A549 (cell line): ENCODE measurements around the gene IPO9. TPM values are rescaled to one million over a fixed set of nuclear protein-coding genes. Genes with fewer than 3 reads are reported as not detected.

ENCODE experiments used
- ATAC-seq, 2 experiments: fragments of 200-7000 bp in 1 of 2; fragments of >200 bp in 1 of 2; cut with Nextera tagmentation in 1 of 2; cut with Tn5 transposase in 1 of 2; 3 replicates each; pipeline versions ENCODE4 v1.8.0 to v1.9.1; 2018 to 2020; ENCODE audit warnings: mild to moderate bottlenecking in 1 of 2, moderate library complexity in 1 of 2
- CTCF ChIA-PET: fragments of 300-600 bp; sonication (Branson Sonifier 250); formaldehyde crosslinking; extraction: SDS; loops from one replicate; lab custom pipeline; 2021; ENCODE audit warnings: antibody characterized with exemption, inconsistent platforms; lab: Yijun Ruan, JAX
- POLR2A ChIA-PET: fragments of 350-600 bp; formaldehyde crosslinking; extraction: SDS; loops from one replicate; lab custom pipeline; 2021; ENCODE audit warnings: antibody characterized with exemption, inconsistent platforms; lab: Yijun Ruan, JAX
- DNase-seq, 2 experiments: peaks; one replicate each; pipeline versions ENCODE4 v3.0.0 to v3.0.0-alpha.2; 2011 to 2016; ENCODE audit warnings: low read depth in 1 of 2, low spot score in 1 of 2
- FAIRE-seq: peaks from 2 replicates; lab custom pipeline; 2011; peaks lifted over from hg19 to GRCh38; lab: Jason Lieb, UNC
- H3K27ac ChIP-seq, 2 experiments: fragments of >200 bp; sonication (Bioruptor Twin); formaldehyde crosslinking; 3 replicates each; pipeline ENCODE4 v1.5.1; 2016 to 2017
- H3K4me1 ChIP-seq: fragments of >200 bp; sonication (Bioruptor Twin); formaldehyde crosslinking; 3 replicates; pipeline ENCODE4 v1.6.1; 2016
- H3K4me2 ChIP-seq: fragments of >200 bp; sonication (Bioruptor Twin); formaldehyde crosslinking; 3 replicates; pipeline ENCODE4 v1.6.1; 2016
- H3K4me3 ChIP-seq: fragments of >200 bp; sonication (Bioruptor Twin); formaldehyde crosslinking; 3 replicates; pipeline ENCODE4 v1.5.1; 2016
- H3K9me3 ChIP-seq: fragments of >200 bp; sonication (Bioruptor Twin); formaldehyde crosslinking; 3 replicates; pipeline ENCODE4 v1.6.1; 2016
- BHLHE40 ChIP-seq: IDR thresholded peaks from 2 replicates; pipeline ENCODE4 v1.6.1; 2012; ENCODE audit warnings: low read depth, low read length, inconsistent platforms
- CEBPB ChIP-seq, 2 experiments: fragments of >200 bp in 1 of 2; sonication (Bioruptor Twin) in 1 of 2; formaldehyde crosslinking in 1 of 2; IDR thresholded peaks; 2 replicates each; pipeline ENCODE4 v1.6.1; 2012 to 2016
- EP300 ChIP-seq, 2 experiments: fragments of >200 bp; sonication (Bioruptor Twin); formaldehyde crosslinking; IDR thresholded peaks; 2 replicates in 1 of 2; 3 replicates in 1 of 2; pipeline ENCODE4 v1.6.1; 2016 to 2017
- FOSB ChIP-seq: fragments of 250-450 bp; sonication (Bioruptor Pico); IDR thresholded peaks from 2 replicates; pipeline ENCODE4 v1.5.0; 2020; ENCODE audit warnings: mild to moderate bottlenecking, moderate library complexity
- FOXS1 ChIP-seq: fragments of 250-450 bp; sonication (Bioruptor Pico); IDR thresholded peaks from 2 replicates; pipeline ENCODE4 v1.5.0; 2020; ENCODE audit warnings: mild to moderate bottlenecking, moderate library complexity
- HEYL ChIP-seq: fragments of 250-450 bp; sonication (Bioruptor Pico); IDR thresholded peaks from 2 replicates; pipeline ENCODE4 v1.8.0; 2021; ENCODE audit warnings: mild to moderate bottlenecking, moderate library complexity
- HOXB13 ChIP-seq: fragments of 250-450 bp; sonication (Bioruptor Pico); IDR thresholded peaks from 2 replicates; pipeline ENCODE4 v1.5.0; 2020; ENCODE audit warnings: low read depth, mild to moderate bottlenecking, moderate library complexity
- HOXB5 ChIP-seq: fragments of 250-450 bp; sonication (Bioruptor Pico); IDR thresholded peaks from 2 replicates; pipeline ENCODE4 v1.5.0; 2020; ENCODE audit warnings: mild to moderate bottlenecking, moderate library complexity
- JUNB ChIP-seq: fragments of >200 bp; sonication (Bioruptor Twin); formaldehyde crosslinking; IDR thresholded peaks from 2 replicates; pipeline ENCODE4 v1.6.1; 2016
- KDM1A ChIP-seq: fragments of 200-600 bp; sonication (generic); IDR thresholded peaks from 2 replicates; pipeline ENCODE4 v1.6.1; 2016; ENCODE audit warnings: low read depth, mild to moderate bottlenecking
- MAZ ChIP-seq: fragments of 150-350 bp; IDR thresholded peaks from 2 replicates; pipeline ENCODE4 v1.6.1; 2014; ENCODE audit warnings: antibody characterized with exemption, low read depth, low read length, borderline replicate concordance
- MYC ChIP-seq: IDR thresholded peaks from 2 replicates; pipeline ENCODE4 v1.6.1; 2012; ENCODE audit warnings: mild to moderate bottlenecking, inconsistent platforms, low read length, improper control_type of control experiment, borderline replicate concordance
- NR3C1 ChIP-seq: fragments of >200 bp; sonication (Bioruptor Twin); formaldehyde crosslinking; IDR thresholded peaks from 3 replicates; pipeline ENCODE4 v1.6.1; 2017
- SMC3 ChIP-seq: fragments of >200 bp; sonication (Bioruptor Twin); formaldehyde crosslinking; IDR thresholded peaks from 3 replicates; pipeline ENCODE4 v1.6.1; 2018; ENCODE audit warnings: inconsistent platforms
- SREBF2 ChIP-seq: fragments of 450-650 bp; IDR thresholded peaks from 2 replicates; pipeline ENCODE4 v1.6.1; 2014; ENCODE audit warnings: mild to moderate bottlenecking, moderate library complexity
- ZC3H11A ChIP-seq: fragments of 450-650 bp; IDR thresholded peaks from 2 replicates; pipeline ENCODE4 v1.6.1; 2014; ENCODE audit warnings: antibody characterized with exemption, mild to moderate bottlenecking
- ZSCAN20 ChIP-seq: fragments of 250-450 bp; sonication (Bioruptor Pico); IDR thresholded peaks from 2 replicates; pipeline ENCODE4 v1.8.0; 2022; ENCODE audit warnings: mild to moderate bottlenecking, moderate library complexity
- WGBS: methylation state at CpG from one replicate; pipeline ENCODE4 v1.1.6; 2017; ENCODE audit errors: missing lambda C conversion rate; 5-methylcytosine and 5-hydroxymethylcytosine counted together
- polyA plus RNA-seq, 4 experiments: library from polyadenylated mRNA; depleted of rRNA in 3 of 4; stranded (reverse); fragments of >200 nt; fragmentation: RNase III in 1 of 4; extraction: RNeasy Plus Mini Kit Qiagen cat#74134 plus additional on column Dnase treatment in 1 of 4; gene quantifications; 2 replicates in 3 of 4; 3 replicates in 1 of 4; pipeline ENCODE4 v1.2.3, GENCODE V29; 2011 to 2017
- TF ChIP-seq, protein P1 (sequence below): fragments of 250-450 bp; sonication (Bioruptor Pico); IDR thresholded peaks from 2 replicates; pipeline ENCODE4 v1.5.0; 2020; ENCODE audit warnings: low read depth, mild to moderate bottlenecking, moderate library complexity
- TF ChIP-seq, protein P2 (sequence below): fragments of 150-350 bp; IDR thresholded peaks from 2 replicates; pipeline ENCODE4 v1.6.1; 2014; ENCODE audit warnings: low read depth, mild to moderate bottlenecking, low read length
- TF ChIP-seq, protein P3 (sequence below): fragments of 450-650 bp; IDR thresholded peaks from 2 replicates; pipeline ENCODE4 v1.6.1; 2014; ENCODE audit warnings: antibody characterized with exemption
- TF ChIP-seq, protein P4 (sequence below): IDR thresholded peaks from 2 replicates; pipeline ENCODE4 v1.6.1; 2012
- TF ChIP-seq, protein P5 (sequence below): IDR thresholded peaks from 2 replicates; pipeline ENCODE4 v1.6.1; 2012; ENCODE audit warnings: low read depth, borderline replicate concordance

The IPO9 gene
- polyA plus RNA-seq, 2 of the 4 experiments (the other 2 are of a cell fraction) = 40.1 to 77.5 TPM

DNA sequence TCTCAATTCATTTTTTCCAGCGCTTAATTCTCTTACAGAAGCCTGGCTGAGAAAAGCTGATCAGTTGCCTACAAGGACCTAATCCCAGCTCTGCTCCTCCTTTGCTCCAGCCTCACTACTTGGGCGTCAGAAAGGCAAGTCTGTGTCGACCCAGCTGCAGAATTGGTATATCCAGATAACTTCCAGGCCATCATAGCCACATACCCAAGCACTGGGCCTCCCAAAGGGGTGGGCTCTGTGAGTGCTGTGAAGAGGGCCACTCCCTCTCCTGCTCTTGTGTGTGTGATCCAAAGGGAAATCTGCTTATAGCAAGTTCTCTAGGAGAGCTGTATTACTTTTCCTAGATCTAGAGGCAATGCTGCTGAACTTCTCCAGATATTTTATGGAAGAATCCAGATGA, 99.3 kb downstream of the IPO9 start:
- TF ChIP-seq, protein P1, sequence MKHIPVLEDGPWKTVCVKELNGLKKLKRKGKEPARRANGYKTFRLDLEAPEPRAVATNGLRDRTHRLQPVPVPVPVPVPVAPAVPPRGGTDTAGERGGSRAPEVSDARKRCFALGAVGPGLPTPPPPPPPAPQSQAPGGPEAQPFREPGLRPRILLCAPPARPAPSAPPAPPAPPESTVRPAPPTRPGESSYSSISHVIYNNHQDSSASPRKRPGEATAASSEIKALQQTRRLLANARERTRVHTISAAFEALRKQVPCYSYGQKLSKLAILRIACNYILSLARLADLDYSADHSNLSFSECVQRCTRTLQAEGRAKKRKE (CRISPR knock-in tag) = no peak
- no peak for TF ChIP-seq CEBPB (IDR thresholded peaks at IDR 0.05)
- TF ChIP-seq FOSB (CRISPR knock-in tag) = no peak
- TF ChIP-seq, protein P2, sequence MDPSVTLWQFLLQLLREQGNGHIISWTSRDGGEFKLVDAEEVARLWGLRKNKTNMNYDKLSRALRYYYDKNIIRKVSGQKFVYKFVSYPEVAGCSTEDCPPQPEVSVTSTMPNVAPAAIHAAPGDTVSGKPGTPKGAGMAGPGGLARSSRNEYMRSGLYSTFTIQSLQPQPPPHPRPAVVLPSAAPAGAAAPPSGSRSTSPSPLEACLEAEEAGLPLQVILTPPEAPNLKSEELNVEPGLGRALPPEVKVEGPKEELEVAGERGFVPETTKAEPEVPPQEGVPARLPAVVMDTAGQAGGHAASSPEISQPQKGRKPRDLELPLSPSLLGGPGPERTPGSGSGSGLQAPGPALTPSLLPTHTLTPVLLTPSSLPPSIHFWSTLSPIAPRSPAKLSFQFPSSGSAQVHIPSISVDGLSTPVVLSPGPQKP = no peak
- TF ChIP-seq FOXS1 (CRISPR knock-in tag) = no peak
- TF ChIP-seq SMC3 = no peak
- no peak for TF ChIP-seq KDM1A
- no peak for TF ChIP-seq JUNB
- TF ChIP-seq, protein P3, sequence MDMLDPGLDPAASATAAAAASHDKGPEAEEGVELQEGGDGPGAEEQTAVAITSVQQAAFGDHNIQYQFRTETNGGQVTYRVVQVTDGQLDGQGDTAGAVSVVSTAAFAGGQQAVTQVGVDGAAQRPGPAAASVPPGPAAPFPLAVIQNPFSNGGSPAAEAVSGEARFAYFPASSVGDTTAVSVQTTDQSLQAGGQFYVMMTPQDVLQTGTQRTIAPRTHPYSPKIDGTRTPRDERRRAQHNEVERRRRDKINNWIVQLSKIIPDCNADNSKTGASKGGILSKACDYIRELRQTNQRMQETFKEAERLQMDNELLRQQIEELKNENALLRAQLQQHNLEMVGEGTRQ = no peak
- no peak for TF ChIP-seq HOXB5 (CRISPR knock-in tag)
- no peak for TF ChIP-seq EP300 (IDR thresholded peaks at IDR 0.05)
- TF ChIP-seq ZC3H11A = no peak
- TF ChIP-seq MYC = no peak
- no peak for TF ChIP-seq MAZ
- CTCF ChIA-PET = interaction anchor here (1.1 to 2.9 kb wide), 5 partner anchors 11 to 32 kb away, joined by 4 to 16 read pairs (median 4); partner anchors contain the start of gene LMOD1
- no peak for FAIRE-seq

DNA sequence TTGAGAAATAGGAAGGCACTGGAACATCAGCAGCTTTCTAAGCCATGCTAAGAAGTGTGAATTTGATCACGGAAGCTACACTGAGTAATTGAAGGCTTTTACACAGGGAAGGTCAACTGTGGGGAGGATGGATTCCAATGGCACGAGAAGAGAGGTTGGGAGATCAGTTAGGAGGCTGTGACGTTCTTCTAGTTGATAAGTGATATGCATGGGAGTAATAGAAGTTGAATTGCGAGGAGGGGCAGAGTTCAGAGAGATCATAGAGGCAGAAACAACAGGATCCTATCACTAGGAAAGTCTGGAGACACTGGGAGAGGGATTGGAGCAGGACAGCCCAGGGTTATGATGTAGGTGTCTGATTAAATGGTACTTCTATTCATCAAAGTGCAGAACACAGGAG, 101.2 kb downstream of the IPO9 start:
- FAIRE-seq (no peak), ATAC-seq (no peak), DNase-seq (no peak)
- H3K4me2 ChIP-seq = no peak overlapping the region
- H3K4me3 ChIP-seq = no peak overlapping the region
- TF ChIP-seq BHLHE40 (no peak), NR3C1 (no peak), HOXB13 (CRISPR knock-in tag) (no peak), HEYL (CRISPR knock-in tag) (no peak), ZSCAN20 (no peak), CEBPB (IDR thresholded peaks at IDR 0.05) (no peak), EP300 (IDR thresholded peaks at IDR 0.05) (no peak), SREBF2 (no peak)
- TF ChIP-seq, protein P4, sequence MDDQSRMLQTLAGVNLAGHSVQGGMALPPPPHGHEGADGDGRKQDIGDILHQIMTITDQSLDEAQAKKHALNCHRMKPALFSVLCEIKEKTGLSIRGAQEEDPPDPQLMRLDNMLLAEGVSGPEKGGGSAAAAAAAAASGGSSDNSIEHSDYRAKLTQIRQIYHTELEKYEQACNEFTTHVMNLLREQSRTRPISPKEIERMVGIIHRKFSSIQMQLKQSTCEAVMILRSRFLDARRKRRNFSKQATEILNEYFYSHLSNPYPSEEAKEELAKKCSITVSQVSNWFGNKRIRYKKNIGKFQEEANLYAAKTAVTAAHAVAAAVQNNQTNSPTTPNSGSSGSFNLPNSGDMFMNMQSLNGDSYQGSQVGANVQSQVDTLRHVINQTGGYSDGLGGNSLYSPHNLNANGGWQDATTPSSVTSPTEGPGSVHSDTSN = no peak
- TF ChIP-seq, protein P5, sequence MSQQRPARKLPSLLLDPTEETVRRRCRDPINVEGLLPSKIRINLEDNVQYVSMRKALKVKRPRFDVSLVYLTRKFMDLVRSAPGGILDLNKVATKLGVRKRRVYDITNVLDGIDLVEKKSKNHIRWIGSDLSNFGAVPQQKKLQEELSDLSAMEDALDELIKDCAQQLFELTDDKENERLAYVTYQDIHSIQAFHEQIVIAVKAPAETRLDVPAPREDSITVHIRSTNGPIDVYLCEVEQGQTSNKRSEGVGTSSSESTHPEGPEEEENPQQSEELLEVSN = no peak
- TF ChIP-seq, protein P1 (CRISPR knock-in tag) = no peak
- 38% methylated on average over 4 of the region's 4 CpGs for WGBS
- no peaks in the 10 kb centered on the region for H3K9me3 ChIP-seq
- ChIA-PET CTCF (interaction anchor here (1.3 to 2.9 kb wide), 2 partner anchors 11 to 34 kb away, joined by 6 to 16 read pairs; no protein-coding TSS in a partner anchor), POLR2A (no interaction called here)
- H3K27ac ChIP-seq = no peak overlapping the region
- H3K4me1 ChIP-seq = no peaks in the 10 kb centered on the region

More for the DNA sequence above, 99.3 kb downstream of the IPO9 start:
- Histone ChIP-seq H3K9me3 (no peaks in the 10 kb centered on the region), H3K4me3 (no peak overlapping the region), H3K4me2 (no peak overlapping the region), H3K27ac (no peak overlapping the region), H3K4me1 (no peaks in the 10 kb centered on the region)
- POLR2A ChIA-PET = no interaction called here
- no peak for DNase-seq
- 74% methylated on average over 3 of the region's 3 CpGs for WGBS
- no peak for ATAC-seq
